Activated B cell treated with CpG ODN at 0.5 μM for 24 hours (primary cell): Measurements from ENCODE around the gene ADAMTS12. TPM values are rescaled to one million over a fixed set of nuclear protein-coding genes. Genes with fewer than 3 reads are reported as not detected.

Experiments used
- ATAC-seq: fragments of 200-7000 bp; cut with Tn5 transposase; one replicate; pipeline ENCODE4 v1.10.0; 2021; ENCODE audit warnings: low read depth, mild to moderate bottlenecking, moderate library complexity
- CTCF ChIA-PET: fragments of 350-600 bp; sonication (Branson Sonifier 250); formaldehyde crosslinking; loops from one replicate; lab custom pipeline; 2021; ENCODE audit warnings: antibody characterized with exemption; lab: Charles Lee
- POLR2A ChIA-PET: fragments of 350-600 bp; sonication (Branson Sonifier 250); formaldehyde crosslinking; loops from one replicate; lab custom pipeline; 2021; ENCODE audit warnings: antibody characterized with exemption; lab: Charles Lee
- DNase-seq: peaks from one replicate; pipeline ENCODE4 v3.0.0; 2022
- H3K27ac Mint-ChIP-seq: one replicate; pipeline ENCODE4 v1.8.0; 2020; ENCODE audit warnings: mixed read lengths
- H3K27me3 Mint-ChIP-seq: one replicate; pipeline ENCODE4 v1.8.0; 2021; ENCODE audit warnings: mixed read lengths
- H3K36me3 Mint-ChIP-seq: one replicate; pipeline ENCODE4 v1.8.0; 2021; ENCODE audit warnings: low read depth, mixed read lengths
- H3K4me1 Mint-ChIP-seq: one replicate; pipeline ENCODE4 v1.8.0; 2021; ENCODE audit warnings: mixed read lengths
- H3K4me3 Mint-ChIP-seq: one replicate; pipeline ENCODE4 v1.8.0; 2020; ENCODE audit warnings: mild to moderate bottlenecking, mixed read lengths
- H3K9me3 Mint-ChIP-seq: one replicate; pipeline ENCODE4 v1.8.0; 2020; ENCODE audit warnings: mixed read lengths
- CTCF ChIP-seq: fragments of 200-600 bp; IDR thresholded peaks from one replicate; pipeline ENCODE4 v1.8.0; 2022; ENCODE audit warnings: antibody characterized with exemption, mild to moderate bottlenecking
- intact Hi-C: fragments of 100-400 bp; cut with micrococcal nuclease; formaldehyde crosslinking; loops from one replicate; pipeline ENCODE4 v1.15.1; 2024
- total RNA-seq: library from RNA; stranded (reverse); gene quantifications from 2 replicates; pipeline ENCODE4 v1.2.3, GENCODE V29; 2022

ADAMTS12 gene
- total RNA-seq, 1 donor from 2014 or later: not detected

GRCh38 chr5:33711094-33711679, 180.6 kb downstream of the ADAMTS12 start:
- intact Hi-C loops: no loop called here
- no peak overlapping the region for H3K4me3 Mint-ChIP-seq
- ATAC-seq (no peak), DNase-seq (no peak)
- CTCF ChIA-PET: no interaction called here
- no peaks in the 10 kb centered on the region for H3K27me3 Mint-ChIP-seq
- peaks cover 9% of the 10 kb centered on the region for H3K9me3 Mint-ChIP-seq
- H3K36me3 Mint-ChIP-seq: no peaks in the 10 kb centered on the region
- POLR2A ChIA-PET: no interaction called here
- no peak for TF ChIP-seq CTCF
- peaks cover 43% of the 10 kb centered on the region for H3K4me1 Mint-ChIP-seq
- H3K27ac Mint-ChIP-seq: no peak overlapping the region

- H3K27me3 Mint-ChIP-seq: no peaks in the 10 kb centered on the region
- POLR2A ChIA-PET: no interaction called here
- DNase-seq: no peak
- ATAC-seq: no peak
- intact Hi-C loops: no loop called here
- H3K27ac Mint-ChIP-seq: no peak overlapping the region
- TF ChIP-seq CTCF: no peak
- CTCF ChIA-PET: no interaction called here
- no peaks in the 10 kb centered on the region for H3K4me1 Mint-ChIP-seq
- H3K36me3 Mint-ChIP-seq: no peaks in the 10 kb centered on the region
- peaks cover 5% of the 10 kb centered on the region for H3K9me3 Mint-ChIP-seq
- H3K4me3 Mint-ChIP-seq: no peak overlapping the region
These were observed 188.9 kb downstream of the ADAMTS12 start for GRCh38 chr5:33702867-33703266.

- H3K9me3 Mint-ChIP-seq: peaks cover 5% of the 10 kb centered on the region
- H3K36me3 Mint-ChIP-seq: no peaks in the 10 kb centered on the region
- H3K27ac Mint-ChIP-seq: no peak overlapping the region
- intact Hi-C loops: no loop called here
- POLR2A ChIA-PET: no interaction called here
- DNase-seq (no peak), ATAC-seq (no peak)
- H3K4me3 Mint-ChIP-seq: no peak overlapping the region
- CTCF ChIA-PET: no interaction called here
- TF ChIP-seq CTCF: no peak
- H3K27me3 Mint-ChIP-seq: no peaks in the 10 kb centered on the region
- no peaks in the 10 kb centered on the region for H3K4me1 Mint-ChIP-seq
These were observed 189.8 kb downstream of the ADAMTS12 start for GRCh38 chr5:33701951-33702350.

GRCh38 chr5:33701251-33701650, 190.5 kb downstream of the ADAMTS12 start:
- Mint-ChIP-seq H3K27me3 (no peaks in the 10 kb centered on the region), H3K36me3 (no peaks in the 10 kb centered on the region), H3K27ac (no peak overlapping the region), H3K4me3 (no peak overlapping the region), H3K9me3 (peaks cover 5% of the 10 kb centered on the region), H3K4me1 (no peaks in the 10 kb centered on the region)
- intact Hi-C loops: no loop called here
- DNase-seq: no peak
- no peak for TF ChIP-seq CTCF
- POLR2A ChIA-PET: no interaction called here
- ATAC-seq: no peak
- CTCF ChIA-PET: no interaction called here

- Mint-ChIP-seq H3K4me3 (no peak overlapping the region), H3K9me3 (peaks cover 7% of the 10 kb centered on the region), H3K27me3 (peaks cover 2% of the 10 kb centered on the region), H3K36me3 (no peaks in the 10 kb centered on the region), H3K4me1 (no peaks in the 10 kb centered on the region), H3K27ac (no peak overlapping the region)
- ChIA-PET POLR2A (no interaction called here), CTCF (no interaction called here)
- intact Hi-C loops: no loop called here
- ATAC-seq (no peak), DNase-seq (no peak)
- TF ChIP-seq CTCF: no peak
These were observed 195.4 kb downstream of the ADAMTS12 start for GRCh38 chr5:33696411-33696810.
